ENCODE measurements around the gene OR5K4. TPM values are rescaled to one million over a fixed set of nuclear protein-coding genes. Genes with fewer than 3 reads are reported as not detected.

Gene OR5K4
- total and polyA plus RNA-seq, 8 donors, result not detected

- intact Hi-C loops (cut with DNase I; ENCODE audit: low total_unique reads), result no loop called here
- no peaks in the 10 kb centered on the region for H3K4me1 ChIP-seq
- peaks cover 0 to 22% (median 14%) of the 10 kb centered on the region in 4 donors for H3K9me3 ChIP-seq
- no peak overlapping the region for H3K4me3 ChIP-seq
- WGBS, 5 donors, result 29 to 90% (median 73%) methylated on average over 1 of the region's 1 CpG
- TF ChIP-seq EP300 (IDR thresholded peaks at IDR 0.05) (no peak), POLR2AphosphoS5 (IDR thresholded peaks at IDR 0.05) (no peak), POLR2A (IDR thresholded peaks at IDR 0.05) (no peak), CTCF (IDR thresholded peaks at IDR 0.05) (no peak)
- no peaks in the 10 kb centered on the region for H3K27me3 ChIP-seq
- no peak for DNase-seq
- no peak overlapping the region for H3K27ac ChIP-seq
- H3K36me3 ChIP-seq, result no peaks in the 10 kb centered on the region
These were observed 6.5 kb downstream of the OR5K4 start for GRCh38 chr3:98359993-98360675.

DNA sequence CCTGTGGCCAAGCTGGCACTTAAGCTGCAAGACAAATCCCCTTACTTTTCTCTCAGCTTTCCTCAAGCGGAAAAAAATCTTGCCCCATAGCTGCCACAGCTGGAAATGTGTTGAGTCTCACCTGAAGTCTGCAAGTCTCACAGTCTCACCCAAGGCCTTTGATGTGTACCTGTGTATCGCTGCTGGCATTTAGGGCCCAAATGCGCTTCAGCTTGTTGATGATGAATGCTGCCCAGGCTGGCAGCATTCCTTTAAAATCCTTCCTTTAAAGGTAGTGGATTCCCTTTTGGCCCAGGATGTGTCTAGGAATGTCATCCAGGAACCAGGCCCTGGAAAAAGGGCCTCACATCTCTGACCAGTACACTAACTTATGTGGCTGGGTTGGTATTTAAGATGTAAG lies 7.0 kb downstream of the OR5K4 start:
- no peak overlapping the region for H3K27ac ChIP-seq
- H3K4me1 ChIP-seq, result no peaks in the 10 kb centered on the region
- TF ChIP-seq POLR2AphosphoS5 (IDR thresholded peaks at IDR 0.05), result no peak
- no peak for TF ChIP-seq EP300 (IDR thresholded peaks at IDR 0.05)
- TF ChIP-seq CTCF (IDR thresholded peaks at IDR 0.05), result no peak
- TF ChIP-seq POLR2A (IDR thresholded peaks at IDR 0.05), result no peak
- H3K27me3 ChIP-seq, result no peaks in the 10 kb centered on the region
- H3K36me3 ChIP-seq, result no peaks in the 10 kb centered on the region
- intact Hi-C loops (cut with DNase I; ENCODE audit: low total_unique reads), result no loop called here
- whole genome bisulfite sequencing, 5 donors, result 87 to 98% (median 94%) methylated on average over 3 of the region's 3 CpGs
- H3K9me3 ChIP-seq, result peaks cover 0 to 22% (median 14%) of the 10 kb centered on the region in 4 donors
- H3K4me3 ChIP-seq, result no peak overlapping the region
- no peak for DNase-seq

- peaks cover 0 to 22% (median 14%) of the 10 kb centered on the region in 4 donors for H3K9me3 ChIP-seq
- 56 to 79% (median 63%) methylated on average over 2 of the region's 2 CpGs for WGBS, 5 donors
- intact Hi-C loops (cut with DNase I; ENCODE audit: low total_unique reads), result no loop called here
- H3K4me1 ChIP-seq, result no peaks in the 10 kb centered on the region
- no peak for DNase-seq
- H3K27me3 ChIP-seq, result no peaks in the 10 kb centered on the region
- TF ChIP-seq POLR2A (IDR thresholded peaks at IDR 0.05) (no peak), EP300 (IDR thresholded peaks at IDR 0.05) (no peak), CTCF (IDR thresholded peaks at IDR 0.05) (no peak), POLR2AphosphoS5 (IDR thresholded peaks at IDR 0.05) (no peak)
- H3K27ac ChIP-seq, result no peak overlapping the region
- no peak overlapping the region for H3K4me3 ChIP-seq
- no peaks in the 10 kb centered on the region for H3K36me3 ChIP-seq
These were observed 7.6 kb downstream of the OR5K4 start for GRCh38 chr3:98361289-98361688.

GRCh38 chr3:98367464-98368246 lies 14.0 kb downstream of the OR5K4 start:
- intact Hi-C loops (cut with DNase I; ENCODE audit: low total_unique reads), result no loop called here
- H3K27me3 ChIP-seq, result no peaks in the 10 kb centered on the region
- WGBS, 5 donors, result 74 to 82% (median 77%) methylated on average over 4 of the region's 4 CpGs

More at GRCh38 chr3:98367464-98368246, 14.0 kb downstream of the OR5K4 start:
- no peak for DNase-seq
- no peak overlapping the region for H3K27ac ChIP-seq
- no peaks in the 10 kb centered on the region for H3K36me3 ChIP-seq
- TF ChIP-seq CTCF (IDR thresholded peaks at IDR 0.05) (no peak), POLR2AphosphoS5 (IDR thresholded peaks at IDR 0.05) (no peak), POLR2A (IDR thresholded peaks at IDR 0.05) (no peak), EP300 (IDR thresholded peaks at IDR 0.05) (no peak)
- no peaks in the 10 kb centered on the region for H3K4me1 ChIP-seq
- no peak overlapping the region for H3K4me3 ChIP-seq
- no peaks in the 10 kb centered on the region for H3K9me3 ChIP-seq

Data from stomach (tissue), 9 donors.